ENCODE data around the gene PRKRA. TPM values are rescaled to one million over a fixed set of nuclear protein-coding genes. Genes with fewer than 3 reads are reported as not detected.
"Not testable (repeated sequence)": the region's sequence is repeated elsewhere in the genome, so short reads cannot be mapped to it uniquely, and the experiment has no call there.

PRKRA gene
- total RNA-seq, 1 donor from 2014 or later = 67.8 TPM

- intact Hi-C loops (cut with micrococcal nuclease) = no loop called here
- peaks cover 6% of the 10 kb centered on the region for H3K27me3 Mint-ChIP-seq (ENCODE audit: low read depth)
- H3K27ac Mint-ChIP-seq = peak overlapping the region; percentile 61
- no peak for DNase-seq (ENCODE audit: low spot score)
- no peaks in the 10 kb centered on the region for H3K9me3 Mint-ChIP-seq
- H3K4me3 Mint-ChIP-seq (ENCODE audit: low read depth) = peak overlapping the region; percentile 92
- peaks cover 18% of the 10 kb centered on the region for H3K36me3 Mint-ChIP-seq (ENCODE audit: low read depth)
- H3K4me1 Mint-ChIP-seq (ENCODE audit: low read depth) = peaks cover 29% of the 10 kb centered on the region
Measured at GRCh38 chr2:178452334-178452733, 1.4 kb upstream of the PRKRA start.

DNA sequence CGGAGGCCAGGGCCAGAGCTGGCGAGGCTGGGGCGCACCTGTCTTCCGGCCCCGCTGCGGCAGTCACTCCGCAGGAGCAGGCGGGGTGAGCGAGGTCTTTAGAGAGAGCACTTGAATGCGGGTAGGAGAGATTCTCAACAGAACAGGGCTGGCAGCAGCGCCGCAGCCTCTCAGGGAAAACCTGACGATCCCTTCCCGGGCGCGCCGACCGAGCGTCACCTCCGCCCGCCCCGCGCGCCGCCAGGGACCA is 526 bp downstream of the PRKRA start:
- H3K36me3 Mint-ChIP-seq (ENCODE audit: low read depth) = peaks cover 31% of the 10 kb centered on the region
- DNase-seq (ENCODE audit: low spot score) = no peak
- no peaks in the 10 kb centered on the region for H3K9me3 Mint-ChIP-seq
- H3K4me3 Mint-ChIP-seq (ENCODE audit: low read depth) = peak overlapping the region; percentile 84
- peaks cover 6% of the 10 kb centered on the region for H3K27me3 Mint-ChIP-seq (ENCODE audit: low read depth)
- H3K27ac Mint-ChIP-seq = peak overlapping the region; percentile 90
- peaks cover 29% of the 10 kb centered on the region for H3K4me1 Mint-ChIP-seq (ENCODE audit: low read depth)
- intact Hi-C loops (cut with micrococcal nuclease) = loop anchor here (2.0 kb wide), 2 partner anchors 72 to 80 kb away; no protein-coding TSS in a partner anchor

GRCh38 chr2:178449700-178450523 is 1.1 kb downstream of the PRKRA start:
- H3K27me3 Mint-ChIP-seq (ENCODE audit: low read depth) = peaks cover 4% of the 10 kb centered on the region
- no peaks in the 10 kb centered on the region for H3K9me3 Mint-ChIP-seq
- peaks cover 29% of the 10 kb centered on the region for H3K4me1 Mint-ChIP-seq (ENCODE audit: low read depth)
- peak overlapping the region; percentile 90 for H3K27ac Mint-ChIP-seq
- peak overlapping the region; percentile 84 for H3K4me3 Mint-ChIP-seq (ENCODE audit: low read depth)
- intact Hi-C loops (cut with micrococcal nuclease) = loop anchor here (2.0 kb wide), 2 partner anchors 73 to 81 kb away; no protein-coding TSS in a partner anchor
- H3K36me3 Mint-ChIP-seq (ENCODE audit: low read depth) = peaks cover 36% of the 10 kb centered on the region
- DNase-seq (ENCODE audit: low spot score) = no peak

- Mint-ChIP-seq H3K4me3 (ENCODE audit: low read depth) (peak overlapping the region; percentile 84), H3K27ac (peak overlapping the region; percentile 26), H3K27me3 (ENCODE audit: low read depth) (no peaks in the 10 kb centered on the region), H3K36me3 (ENCODE audit: low read depth) (peaks cover 43% of the 10 kb centered on the region), H3K9me3 (no peaks in the 10 kb centered on the region), H3K4me1 (ENCODE audit: low read depth) (peaks cover 31% of the 10 kb centered on the region)
- DNase-seq (ENCODE audit: low spot score) = no peak
- intact Hi-C loops (cut with micrococcal nuclease) = no loop called here
Measured at GRCh38 chr2:178448968-178449661, 1.9 kb downstream of the PRKRA start.

- Mint-ChIP-seq H3K4me1 (ENCODE audit: low read depth) (peaks cover 4% of the 10 kb centered on the region), H3K27me3 (ENCODE audit: low read depth) (no peaks in the 10 kb centered on the region), H3K27ac (no peak overlapping the region), H3K4me3 (ENCODE audit: low read depth) (no peak overlapping the region), H3K36me3 (ENCODE audit: low read depth) (peaks cover 62% of the 10 kb centered on the region), H3K9me3 (no peaks in the 10 kb centered on the region)
- intact Hi-C loops (cut with micrococcal nuclease) = no loop called here
- DNase-seq (ENCODE audit: low spot score) = no peak
Measured at GRCh38 chr2:178441426-178441825, 9.5 kb downstream of the PRKRA start.

DNA sequence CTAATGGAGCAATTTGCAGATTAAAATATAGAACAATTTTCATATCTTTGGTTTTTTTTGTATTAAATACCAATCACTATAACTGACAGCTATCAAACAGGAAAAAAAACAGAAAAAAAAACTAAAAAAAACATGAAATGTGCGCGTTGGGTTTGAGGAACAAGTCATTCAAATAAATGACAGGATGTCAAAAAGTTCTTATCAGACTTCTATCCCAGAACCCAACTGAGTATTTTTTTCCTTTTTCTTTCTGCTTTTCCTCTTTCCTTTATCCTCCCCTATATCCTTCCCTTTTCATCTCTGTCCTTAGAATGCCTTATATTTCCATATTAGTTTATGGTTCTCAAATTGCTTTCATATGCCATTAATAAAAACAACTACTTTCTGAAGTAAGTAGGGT is 14.3 kb downstream of the PRKRA start:
- H3K27ac Mint-ChIP-seq = no peak overlapping the region
- H3K9me3 Mint-ChIP-seq = no peaks in the 10 kb centered on the region
- H3K36me3 Mint-ChIP-seq (ENCODE audit: low read depth) = peaks cover 77% of the 10 kb centered on the region
- no peaks in the 10 kb centered on the region for H3K27me3 Mint-ChIP-seq (ENCODE audit: low read depth)
- intact Hi-C loops (cut with micrococcal nuclease) = no loop called here
- no peak overlapping the region for H3K4me3 Mint-ChIP-seq (ENCODE audit: low read depth)
- peaks cover 2% of the 10 kb centered on the region for H3K4me1 Mint-ChIP-seq (ENCODE audit: low read depth)
- DNase-seq (ENCODE audit: low spot score) = no peak

DNA sequence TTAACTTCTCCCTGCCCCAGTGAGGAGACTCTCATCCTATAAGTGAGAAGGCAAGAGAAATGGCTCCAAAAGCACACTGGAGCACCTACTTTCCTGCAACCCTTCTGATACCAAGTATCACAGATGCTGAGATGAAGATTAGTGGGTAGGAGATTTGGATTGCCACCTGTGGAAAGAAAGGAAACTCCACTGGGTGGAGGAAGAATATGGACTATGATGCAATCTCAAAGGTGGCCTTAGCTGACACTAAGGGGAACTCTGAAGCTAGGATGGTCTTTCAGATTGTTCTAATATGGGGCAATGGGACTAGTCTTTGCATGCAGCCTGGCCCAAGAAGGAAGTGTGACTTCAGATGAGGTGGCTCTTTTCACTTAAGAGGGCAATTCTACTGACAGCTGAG is 21.6 kb downstream of the PRKRA start:
- Mint-ChIP-seq H3K27me3 (ENCODE audit: low read depth) (no peaks in the 10 kb centered on the region), H3K4me3 (ENCODE audit: low read depth) (no peak overlapping the region), H3K9me3 (peaks cover 17% of the 10 kb centered on the region), H3K4me1 (ENCODE audit: low read depth) (peaks cover 8% of the 10 kb centered on the region), H3K36me3 (ENCODE audit: low read depth) (peaks cover 94% of the 10 kb centered on the region), H3K27ac (no peak overlapping the region)
- no peak for DNase-seq (ENCODE audit: low spot score)
- intact Hi-C loops (cut with micrococcal nuclease) = no loop called here

GRCh38 chr2:178428396-178428806 is 22.6 kb downstream of the PRKRA start:
- H3K4me1 Mint-ChIP-seq (ENCODE audit: low read depth) = peaks cover 10% of the 10 kb centered on the region
- H3K27ac Mint-ChIP-seq = peak overlapping the region; percentile 22
- intact Hi-C loops (cut with micrococcal nuclease) = no loop called here
- H3K27me3 Mint-ChIP-seq (ENCODE audit: low read depth) = no peaks in the 10 kb centered on the region
- DNase-seq (ENCODE audit: low spot score) = no peak
- H3K36me3 Mint-ChIP-seq (ENCODE audit: low read depth) = peaks cover 94% of the 10 kb centered on the region
- H3K9me3 Mint-ChIP-seq = peaks cover 19% of the 10 kb centered on the region
- no peak overlapping the region for H3K4me3 Mint-ChIP-seq (ENCODE audit: low read depth)

DNA sequence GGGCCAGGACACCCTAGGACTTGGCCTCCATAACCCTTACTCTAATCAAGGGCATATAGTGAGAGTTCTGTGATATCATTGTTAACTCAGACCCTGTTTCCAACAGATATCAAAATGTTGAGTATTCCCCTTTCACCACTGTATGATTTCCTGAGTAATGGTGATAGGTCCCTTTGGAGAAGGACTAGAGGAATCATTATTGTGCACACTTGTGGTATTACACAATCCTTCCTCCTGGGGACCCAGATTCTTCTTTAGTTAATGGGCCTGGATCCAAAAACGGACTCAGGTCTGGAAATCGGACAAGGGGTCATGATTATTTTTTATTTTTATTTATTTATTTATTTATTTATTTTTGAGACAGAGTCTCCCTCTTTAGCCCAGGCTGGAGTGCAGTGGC is 23.5 kb downstream of the PRKRA start:
- Mint-ChIP-seq H3K9me3 (peaks cover 19% of the 10 kb centered on the region), H3K4me1 (ENCODE audit: low read depth) (peaks cover 10% of the 10 kb centered on the region), H3K27ac (no peak overlapping the region), H3K36me3 (ENCODE audit: low read depth) (peaks cover 93% of the 10 kb centered on the region), H3K27me3 (ENCODE audit: low read depth) (no peaks in the 10 kb centered on the region), H3K4me3 (ENCODE audit: low read depth) (no peak overlapping the region)
- no peak for DNase-seq (ENCODE audit: low spot score)
- intact Hi-C loops (cut with micrococcal nuclease) = no loop called here

GRCh38 chr2:178426388-178426787 is 24.6 kb downstream of the PRKRA start:
- Mint-ChIP-seq H3K4me3 (ENCODE audit: low read depth) (no peak overlapping the region), H3K9me3 (peaks cover 19% of the 10 kb centered on the region), H3K4me1 (ENCODE audit: low read depth) (peaks cover 10% of the 10 kb centered on the region), H3K27ac (no peak overlapping the region), H3K36me3 (ENCODE audit: low read depth) (peaks cover 89% of the 10 kb centered on the region), H3K27me3 (ENCODE audit: low read depth) (no peaks in the 10 kb centered on the region)
- no peak for DNase-seq (ENCODE audit: low spot score)
- intact Hi-C loops (cut with micrococcal nuclease) = no loop called here

DNA sequence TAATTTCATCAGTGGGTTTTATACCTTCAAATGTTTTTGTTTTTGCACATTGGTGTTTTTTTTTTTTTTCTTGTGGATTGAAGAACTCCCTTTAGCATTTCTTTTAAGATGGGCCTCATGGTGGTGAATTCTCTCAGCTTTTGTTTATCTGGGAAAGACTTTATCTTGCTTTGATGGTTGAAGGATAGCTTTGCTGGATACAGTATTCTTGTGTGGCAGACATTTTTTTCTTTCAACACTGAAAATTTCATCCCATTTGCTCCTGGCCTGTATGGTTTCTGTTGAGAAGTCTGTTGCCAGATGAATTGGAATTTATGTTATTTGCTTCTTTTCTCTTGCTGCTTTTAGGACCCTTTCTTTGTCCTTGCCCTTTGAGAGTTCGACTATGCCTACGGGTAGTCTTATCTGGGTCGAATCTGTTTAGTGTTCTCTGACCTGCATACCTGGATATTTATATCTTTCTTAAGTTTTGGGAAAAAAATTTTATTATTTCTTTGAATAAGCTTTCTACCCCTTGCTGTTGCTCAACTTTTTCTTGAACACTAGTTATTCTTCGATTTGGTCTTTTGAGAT is 25.6 kb downstream of the PRKRA start:
- H3K27ac Mint-ChIP-seq = no peak overlapping the region
- no peaks in the 10 kb centered on the region for H3K27me3 Mint-ChIP-seq (ENCODE audit: low read depth)
- peaks cover 19% of the 10 kb centered on the region for H3K9me3 Mint-ChIP-seq
- intact Hi-C loops (cut with micrococcal nuclease) = no loop called here
- H3K4me1 Mint-ChIP-seq (ENCODE audit: low read depth) = peaks cover 13% of the 10 kb centered on the region
- H3K4me3 Mint-ChIP-seq (ENCODE audit: low read depth) = no peak overlapping the region
- peaks cover 83% of the 10 kb centered on the region for H3K36me3 Mint-ChIP-seq (ENCODE audit: low read depth)
- DNase-seq (ENCODE audit: low spot score) = no peak

- DNase-seq (ENCODE audit: low spot score); H3K4me3 Mint-ChIP-seq (ENCODE audit: low read depth); H3K27me3 Mint-ChIP-seq (ENCODE audit: low read depth); H3K27ac Mint-ChIP-seq; intact Hi-C loops (cut with micrococcal nuclease): not testable (repeated sequence)
- peaks cover 17% of the 10 kb centered on the region for H3K4me1 Mint-ChIP-seq (ENCODE audit: low read depth)
- H3K9me3 Mint-ChIP-seq = peaks cover 19% of the 10 kb centered on the region
- peaks cover 72% of the 10 kb centered on the region for H3K36me3 Mint-ChIP-seq (ENCODE audit: low read depth)
Measured at GRCh38 chr2:178423746-178424145, 27.2 kb downstream of the PRKRA start.

DNA sequence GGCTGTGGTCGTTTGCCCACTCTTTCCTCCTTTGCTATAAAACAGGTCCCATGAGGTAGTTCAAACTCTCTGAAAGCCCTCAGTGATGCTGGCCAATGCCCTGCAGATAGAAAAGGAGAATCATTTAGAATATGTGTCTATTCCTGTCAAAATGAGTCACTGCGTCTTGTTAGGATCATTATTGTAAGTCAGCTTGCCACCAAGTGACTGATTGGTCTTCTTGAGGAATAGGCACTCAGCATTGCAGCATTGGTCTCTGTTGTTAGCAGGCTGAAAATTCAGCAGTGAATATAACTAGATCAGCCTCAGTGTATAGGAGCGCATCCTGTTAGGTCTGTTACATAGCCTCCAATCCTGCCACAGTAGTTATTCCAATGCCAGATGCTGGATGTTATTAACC is 28.9 kb downstream of the PRKRA start:
- intact Hi-C loops (cut with micrococcal nuclease) = no loop called here
- peaks cover 24% of the 10 kb centered on the region for H3K4me1 Mint-ChIP-seq (ENCODE audit: low read depth)
- peaks cover 19% of the 10 kb centered on the region for H3K9me3 Mint-ChIP-seq
- DNase-seq (ENCODE audit: low spot score) = no peak
- H3K27me3 Mint-ChIP-seq (ENCODE audit: low read depth) = no peaks in the 10 kb centered on the region
- H3K36me3 Mint-ChIP-seq (ENCODE audit: low read depth) = peaks cover 60% of the 10 kb centered on the region
- H3K27ac Mint-ChIP-seq = no peak overlapping the region
- H3K4me3 Mint-ChIP-seq (ENCODE audit: low read depth) = no peak overlapping the region

Measured in activated T-helper 2 cell treated with anti-CD3 and anti-CD28 coated beads, Interferon-gamma antibody, Interleukin-2, Interleukin-4, amounts not matched to agents 10 μg/mL and 5 μg/mL and 100 μg/mL, durations not matched to agents 14 hours and 24 hours and 36 hours (primary cell).